GOT3 (cell line): ENCODE results near the gene AKAP13.

Experiments used
- DNase-seq: peaks from one replicate; lab custom pipeline; 2025; ENCODE audit warnings: mixed read lengths; lab: John Stamatoyannopoulos, UW

Gene AKAP13

GRCh38 chr15:85741021-85741421 is 360.6 kb downstream of the AKAP13 start:
- DNase-seq = no peak

- DNase-seq = no peak
Measured at GRCh38 chr15:85741662-85742061, 361.3 kb downstream of the AKAP13 start.

DNA sequence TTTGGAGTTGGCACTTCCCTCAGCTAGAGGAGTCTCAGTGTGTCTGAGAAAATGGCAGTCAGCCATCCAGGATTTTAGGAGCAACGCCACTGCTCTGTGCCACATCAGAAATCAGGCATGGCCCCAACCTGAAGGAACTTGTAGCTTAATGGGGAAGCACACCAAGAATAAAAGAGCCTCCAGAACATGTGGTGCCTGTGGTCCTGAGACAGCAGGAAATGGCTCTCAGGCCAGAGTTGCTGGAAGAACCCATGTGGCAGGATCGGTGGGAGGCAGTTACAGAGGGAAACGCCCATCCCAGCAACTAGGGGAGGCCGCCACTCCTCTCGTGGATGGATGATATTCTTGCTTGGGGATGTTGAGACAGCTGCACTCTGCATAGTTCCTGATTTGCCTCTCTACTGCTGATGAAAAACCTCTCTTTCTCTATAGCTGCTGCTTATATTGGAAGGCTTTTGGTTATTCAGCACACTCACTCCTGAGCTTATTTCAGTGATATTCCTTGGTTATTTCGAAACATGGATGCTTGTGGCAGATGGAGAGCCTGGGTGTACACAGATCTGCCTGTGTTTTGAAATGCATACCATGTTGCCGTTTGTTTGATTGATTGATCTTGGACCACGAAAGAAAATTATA is 361.9 kb downstream of the AKAP13 start:
- no peak for DNase-seq

DNA sequence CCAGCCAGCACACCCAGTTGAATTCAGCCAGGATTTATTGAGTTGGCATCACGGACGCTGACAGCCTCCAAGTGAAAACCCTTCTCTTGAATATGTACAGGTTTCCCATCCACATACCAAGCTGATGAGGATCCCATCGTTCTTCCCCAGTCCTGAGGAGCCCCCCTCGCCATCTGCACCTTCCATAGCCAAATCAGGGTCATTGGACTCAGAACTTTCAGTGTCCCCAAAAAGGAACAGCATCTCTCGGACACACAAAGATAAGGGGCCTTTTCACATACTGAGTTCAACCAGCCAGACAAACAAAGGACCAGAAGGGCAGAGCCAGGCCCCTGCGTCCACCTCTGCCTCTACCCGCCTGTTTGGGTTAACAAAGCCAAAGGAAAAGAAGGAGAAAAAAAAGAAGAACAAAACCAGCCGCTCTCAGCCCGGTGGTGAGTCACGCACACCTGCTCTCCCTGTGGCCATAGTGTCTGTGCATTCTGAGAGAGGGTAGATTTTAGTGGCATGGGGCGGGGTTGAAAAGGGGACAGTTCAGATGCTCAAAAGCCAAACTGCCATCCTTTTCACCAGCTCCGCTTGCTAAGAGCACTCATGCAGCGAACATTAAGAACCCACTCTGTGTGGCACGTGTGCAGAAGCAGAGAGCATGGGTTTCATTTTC is 363.1 kb downstream of the AKAP13 start:
- no peak for DNase-seq

GRCh38 chr15:85744579-85744978 is 364.2 kb downstream of the AKAP13 start:
- DNase-seq = no peak

- no peak for DNase-seq
Measured at GRCh38 chr15:85745023-85745422, 364.6 kb downstream of the AKAP13 start.

GRCh38 chr15:85745525-85746150 is 365.2 kb downstream of the AKAP13 start:
- DNase-seq = no peak

DNA sequence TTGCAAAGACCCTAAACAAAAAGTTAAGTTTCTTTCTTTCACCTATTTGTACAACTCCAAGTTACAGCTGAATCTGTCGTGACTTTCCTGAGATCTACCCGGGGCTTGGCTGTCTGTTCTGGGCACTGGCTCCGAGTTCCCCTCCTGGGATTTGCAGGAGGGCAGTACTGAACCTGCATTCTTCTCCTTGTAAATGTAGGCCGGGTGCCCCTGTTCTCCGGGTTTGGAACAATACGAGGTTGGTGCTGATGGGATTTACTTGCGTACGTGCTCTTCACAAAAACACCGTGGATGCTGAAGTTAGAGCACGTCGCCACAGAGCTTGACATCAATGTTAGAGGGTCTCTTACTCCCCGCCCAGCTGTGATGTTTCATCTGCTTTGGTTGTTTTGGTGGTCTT is 366.2 kb downstream of the AKAP13 start:
- no peak for DNase-seq

GRCh38 chr15:85748176-85748575 is 367.8 kb downstream of the AKAP13 start:
- DNase-seq = no peak

- DNase-seq = no peak
Measured at GRCh38 chr15:85748729-85749128, 368.3 kb downstream of the AKAP13 start.

GRCh38 chr15:85749261-85750151 is 369.1 kb downstream of the AKAP13 start:
- DNase-seq = no peak

GRCh38 chr15:85750319-85751290 is 370.2 kb downstream of the AKAP13 start:
- no peak for DNase-seq

DNA sequence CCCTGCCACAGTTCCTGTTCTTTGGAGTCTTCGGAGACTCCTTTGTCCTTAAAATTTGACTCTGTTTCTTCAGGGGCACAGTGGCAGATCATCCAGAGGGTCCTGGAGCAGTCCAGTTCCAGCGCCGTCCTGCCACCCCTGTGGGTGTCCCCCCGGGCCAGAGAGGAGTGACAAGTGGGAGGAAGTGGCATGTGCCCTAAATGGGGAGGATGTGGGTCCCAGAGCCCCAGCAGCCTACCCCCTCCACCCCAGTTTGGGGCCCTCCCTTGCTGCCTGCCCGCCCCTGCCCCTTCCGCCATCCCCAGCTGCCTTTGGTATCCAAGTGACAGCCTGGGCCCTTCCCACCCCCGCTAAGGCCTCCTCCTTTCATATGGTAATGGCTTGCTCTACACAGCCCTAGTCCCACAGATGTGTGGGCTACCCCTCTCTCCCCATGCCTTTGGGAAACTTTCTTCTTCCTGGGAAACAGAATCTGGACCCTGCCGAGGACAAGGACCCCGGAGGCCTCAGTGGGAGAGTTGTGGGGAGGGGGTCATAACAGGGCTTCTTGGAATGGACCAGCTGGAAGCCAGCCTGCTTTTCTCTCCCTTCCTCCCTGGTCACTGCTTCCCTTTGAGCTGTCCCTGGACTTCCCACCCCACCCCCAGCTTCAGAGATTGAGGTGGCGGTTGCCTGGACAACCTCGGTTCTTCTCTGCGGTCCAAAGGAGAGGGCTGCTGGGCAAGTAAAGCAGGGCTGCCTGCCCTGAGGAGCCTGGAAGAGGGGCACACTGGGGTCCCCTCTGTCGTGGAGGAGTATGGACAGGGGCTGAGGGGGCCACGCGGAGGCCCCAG is 371.1 kb downstream of the AKAP13 start:
- no peak for DNase-seq

GRCh38 chr15:85752124-85752475 is 371.7 kb downstream of the AKAP13 start:
- no peak for DNase-seq

DNA sequence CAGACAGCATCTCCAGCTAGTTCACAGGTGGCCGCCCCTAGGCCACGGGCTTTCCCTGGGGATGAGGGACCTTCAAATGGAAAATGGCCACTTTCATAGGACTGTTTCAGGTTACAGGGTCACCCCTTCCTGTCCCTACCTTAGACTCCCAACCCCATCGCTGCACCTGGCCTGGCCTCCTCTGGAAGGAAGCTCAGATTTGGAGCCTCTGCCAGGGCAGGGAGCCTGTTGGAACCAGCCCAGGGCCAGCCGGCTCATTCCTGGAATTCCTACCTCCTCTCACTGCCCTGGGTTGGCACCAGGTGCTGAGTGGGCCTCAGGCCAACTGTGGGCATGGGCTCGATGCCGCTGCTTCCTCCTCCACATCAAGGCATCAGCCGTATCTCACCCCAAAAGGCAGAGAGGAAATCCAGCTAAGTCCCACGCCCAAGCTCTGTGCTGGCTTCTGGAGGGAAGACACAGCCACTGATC is 372.1 kb downstream of the AKAP13 start:
- DNase-seq = no peak

- DNase-seq = no peak
Measured at GRCh38 chr15:85753261-85753660, 372.9 kb downstream of the AKAP13 start.

DNA sequence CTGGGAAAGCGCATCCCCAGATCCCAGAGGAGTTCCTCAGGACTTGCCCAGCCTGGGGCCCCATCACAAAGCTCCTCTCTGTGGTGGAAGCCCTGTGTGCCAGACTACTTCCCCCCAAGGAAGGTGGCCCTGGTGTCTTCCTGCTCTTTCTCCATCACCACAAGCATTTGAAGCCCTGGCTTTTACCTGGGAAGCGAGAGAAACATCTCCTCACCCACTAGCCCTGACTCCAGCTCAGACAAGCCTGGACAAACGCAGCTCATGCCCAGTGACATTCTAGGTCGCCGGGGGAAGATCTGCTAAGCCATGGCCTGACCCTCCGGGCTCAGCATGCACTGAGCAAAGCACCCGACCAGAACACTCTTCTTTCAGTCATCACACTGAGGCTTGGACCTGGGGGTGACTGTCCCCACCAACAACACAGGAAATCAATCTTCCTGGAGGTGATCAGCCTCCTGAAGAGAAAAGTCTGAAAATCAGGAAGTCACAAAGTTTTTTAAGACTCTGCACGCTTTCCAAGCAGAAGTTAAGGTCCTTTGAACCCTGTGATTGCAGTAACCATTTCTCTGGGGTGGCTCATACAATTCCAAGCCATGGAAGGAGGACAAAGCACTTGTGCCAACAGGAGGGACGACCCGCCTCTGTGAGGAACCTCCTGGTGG is 373.5 kb downstream of the AKAP13 start:
- DNase-seq = no peak

- DNase-seq = no peak
Measured at GRCh38 chr15:85754989-85755388, 374.6 kb downstream of the AKAP13 start.

DNA sequence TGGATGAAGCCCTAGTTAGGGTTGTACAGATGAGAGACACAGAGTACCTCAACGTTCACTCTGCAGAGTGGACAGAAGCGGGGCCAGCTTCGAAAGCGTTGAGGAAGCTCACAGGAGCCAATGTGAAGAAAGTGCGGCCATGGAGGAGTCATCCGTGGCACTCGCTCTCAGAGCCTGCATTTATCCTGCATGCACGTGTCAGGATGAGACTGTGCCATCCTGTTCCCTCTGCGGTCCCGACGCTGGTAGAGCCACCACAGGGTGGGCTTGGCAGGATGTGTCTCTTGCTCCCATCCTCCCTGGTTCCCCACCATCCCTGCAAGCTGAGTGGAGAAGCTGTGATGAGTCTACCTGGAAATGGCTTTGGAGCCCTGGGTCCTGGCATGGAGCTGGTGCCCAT is 375.1 kb downstream of the AKAP13 start:
- DNase-seq = no peak

DNA sequence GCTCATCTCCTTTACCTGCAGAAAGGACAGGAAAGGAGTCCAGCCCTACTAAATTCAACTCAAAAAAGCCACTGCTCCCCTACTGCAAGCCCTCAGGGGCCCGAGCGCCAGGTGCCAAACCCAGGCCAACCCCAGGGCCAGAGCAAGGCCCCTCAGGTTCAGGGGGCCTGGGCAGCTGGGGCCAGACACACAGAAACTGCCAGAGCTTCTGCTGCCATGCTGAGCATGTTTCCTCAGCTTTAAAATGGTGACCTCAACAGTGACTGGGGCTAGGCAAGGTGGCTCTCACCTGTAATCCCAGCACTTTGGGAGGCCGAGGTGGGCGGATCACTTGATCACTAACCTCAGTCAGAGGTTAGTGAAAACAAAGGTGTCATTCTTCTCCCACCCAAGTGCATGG is 375.5 kb downstream of the AKAP13 start:
- no peak for DNase-seq
